ENCODE results near the gene KLHL29. TPM values are rescaled to one million over a fixed set of nuclear protein-coding genes. Genes with fewer than 3 reads are reported as not detected.

The KLHL29 gene
- polyA plus RNA-seq, 1 donor from 2014 or later, result 42.4 TPM

GRCh38 chr2:23494286-23494685, 109.3 kb downstream of the KLHL29 start:
- H3K36me3 ChIP-seq (ENCODE audit: insufficient read depth, low read length), result no peaks in the 10 kb centered on the region
- no peak overlapping the region for H3K4me2 ChIP-seq (ENCODE audit: low read length)
- H3K9me3 ChIP-seq (ENCODE audit: low read length), result no peaks in the 10 kb centered on the region
- no peaks in the 10 kb centered on the region for H3F3A ChIP-seq (ENCODE audit: insufficient read depth, low read length, poor library complexity, severe bottlenecking)
- H2AFZ ChIP-seq (ENCODE audit: low read depth, low read length), result no peak overlapping the region
- no peak overlapping the region for H3K4me3 ChIP-seq (ENCODE audit: low read length)
- H3K79me2 ChIP-seq (replicated peaks; ENCODE audit: insufficient read depth, low read length), result no peaks in the 10 kb centered on the region
- H3K27ac ChIP-seq (ENCODE audit: low read length), result no peak overlapping the region
- H3K9me2 ChIP-seq (ENCODE audit: insufficient read depth, low read length), result no peaks in the 10 kb centered on the region
- no peak overlapping the region for H3K9ac ChIP-seq (ENCODE audit: low read length)
- no peak for TF ChIP-seq REST (IDR thresholded peaks at IDR 0.05; ENCODE audit: borderline replicate concordance)
- TF ChIP-seq EZH2 (IDR thresholded peaks at IDR 0.05; ENCODE audit: borderline replicate concordance, insufficient read depth, low read length, poor library complexity, severe bottlenecking), result no peak
- TF ChIP-seq SMC3 (conservative IDR thresholded peaks at IDR 0.05; ENCODE audit: poor library complexity), result no peak
- TF ChIP-seq EP300 (conservative IDR thresholded peaks at IDR 0.05; ENCODE audit: poor library complexity, severe bottlenecking), result no peak
- TF ChIP-seq CTCF (IDR thresholded peaks at IDR 0.05; ENCODE audit: poor library complexity, severe bottlenecking), result no peak
- no peak for TF ChIP-seq POLR2AphosphoS5 (IDR thresholded peaks at IDR 0.05)
- no peak for TF ChIP-seq MXI1 (conservative IDR thresholded peaks at IDR 0.05; ENCODE audit: poor library complexity, severe bottlenecking)
- TF ChIP-seq TAF1 (IDR thresholded peaks at IDR 0.05; ENCODE audit: low read depth), result no peak
- no peak for TF ChIP-seq RAD21 (conservative IDR thresholded peaks at IDR 0.05)
- H3K27me3 ChIP-seq (ENCODE audit: insufficient read depth, low read depth, low read length), result no peaks in the 10 kb centered on the region
- peaks cover 19% of the 10 kb centered on the region for H4K20me1 ChIP-seq (ENCODE audit: insufficient read depth)

- Histone ChIP-seq H3K9me2 (ENCODE audit: insufficient read depth, low read length) (no peaks in the 10 kb centered on the region), H3K79me2 (replicated peaks; ENCODE audit: insufficient read depth, low read length) (no peaks in the 10 kb centered on the region), H3K27ac (ENCODE audit: low read length) (no peak overlapping the region), H3K4me2 (ENCODE audit: low read length) (no peak overlapping the region), H3K4me3 (ENCODE audit: low read length) (no peak overlapping the region), H3F3A (ENCODE audit: insufficient read depth, low read length, poor library complexity, severe bottlenecking) (no peaks in the 10 kb centered on the region), H3K9me3 (ENCODE audit: low read length) (no peaks in the 10 kb centered on the region), H3K9ac (ENCODE audit: low read length) (no peak overlapping the region), H2AFZ (ENCODE audit: low read depth, low read length) (no peak overlapping the region), H4K20me1 (ENCODE audit: insufficient read depth) (peaks cover 19% of the 10 kb centered on the region), H3K27me3 (ENCODE audit: insufficient read depth, low read depth, low read length) (no peaks in the 10 kb centered on the region), H3K36me3 (ENCODE audit: insufficient read depth, low read length) (no peaks in the 10 kb centered on the region)
- TF ChIP-seq MXI1 (conservative IDR thresholded peaks at IDR 0.05; ENCODE audit: poor library complexity, severe bottlenecking), result no peak
- TF ChIP-seq SMC3 (conservative IDR thresholded peaks at IDR 0.05; ENCODE audit: poor library complexity), result no peak
- TF ChIP-seq RAD21 (conservative IDR thresholded peaks at IDR 0.05), result no peak
- no peak for TF ChIP-seq REST (IDR thresholded peaks at IDR 0.05; ENCODE audit: borderline replicate concordance)
- TF ChIP-seq EZH2 (IDR thresholded peaks at IDR 0.05; ENCODE audit: borderline replicate concordance, insufficient read depth, low read length, poor library complexity, severe bottlenecking), result no peak
- no peak for TF ChIP-seq CTCF (IDR thresholded peaks at IDR 0.05; ENCODE audit: poor library complexity, severe bottlenecking)
- TF ChIP-seq EP300 (conservative IDR thresholded peaks at IDR 0.05; ENCODE audit: poor library complexity, severe bottlenecking), result no peak
- no peak for TF ChIP-seq POLR2AphosphoS5 (IDR thresholded peaks at IDR 0.05)
- TF ChIP-seq TAF1 (IDR thresholded peaks at IDR 0.05; ENCODE audit: low read depth), result no peak
Observed at GRCh38 chr2:23495661-23496114, 110.7 kb downstream of the KLHL29 start.
